GM23338 (cell line): ENCODE results near the gene ZBTB44. TPM values are rescaled to one million over a fixed set of nuclear protein-coding genes. Genes with fewer than 3 reads are reported as not detected.
"Not testable (repeated sequence)": the region's sequence is repeated elsewhere in the genome, so short reads cannot be mapped to it uniquely, and the experiment has no call there.

Experiments
- ATAC-seq: fragments of 200-7000 bp; cut with Tn5 transposase; 3 replicates; pipeline ENCODE4 v1.9.1; 2020
- DNase-seq: peaks from one replicate; pipeline ENCODE4 v3.0.0-alpha.2; 2015; ENCODE audit warnings: low spot score
- H2AFZ ChIP-seq: fragments of 200-600 bp; sonication (generic); 2 replicates; pipeline ENCODE4 v1.8.0; 2016; ENCODE audit warnings: antibody characterized with exemption, mild to moderate bottlenecking, moderate library complexity
- H3F3A ChIP-seq: fragments of 200-600 bp; sonication (generic); replicated peaks from 2 replicates; pipeline ENCODE4 v1.8.0; 2017; ENCODE audit warnings: antibody characterized with exemption, mixed run types, low read depth
- H3K27ac ChIP-seq: fragments of 200-600 bp; sonication (generic); 2 replicates; pipeline ENCODE4 v1.6.1; 2016; ENCODE audit warnings: low read depth
- H3K27me3 ChIP-seq: fragments of 200-600 bp; sonication (generic); 2 replicates; pipeline ENCODE4 v1.8.0; 2016; ENCODE audit warnings: mild to moderate bottlenecking, mixed run types, moderate library complexity; ENCODE audit not compliant: insufficient read depth
- H3K36me3 ChIP-seq: fragments of 200-600 bp; sonication (generic); 2 replicates; pipeline ENCODE4 v1.8.0; 2016; ENCODE audit warnings: mild to moderate bottlenecking; ENCODE audit not compliant: insufficient read depth
- H3K4me1 ChIP-seq: fragments of 200-600 bp; sonication (generic); 2 replicates; pipeline ENCODE4 v1.8.0; 2016; ENCODE audit warnings: mild to moderate bottlenecking, moderate library complexity; ENCODE audit not compliant: insufficient read depth
- H3K4me2 ChIP-seq: fragments of 200-600 bp; sonication (generic); 2 replicates; pipeline ENCODE4 v1.7.1; 2017; ENCODE audit warnings: mixed run types
- H3K4me3 ChIP-seq: fragments of 200-600 bp; sonication (generic); 2 replicates; pipeline ENCODE4 v1.6.1; 2016; ENCODE audit warnings: mixed run types
- H3K79me2 ChIP-seq: fragments of 200-600 bp; sonication (generic); replicated peaks from 2 replicates; pipeline ENCODE4 v1.8.0; 2017; ENCODE audit warnings: mild to moderate bottlenecking; ENCODE audit not compliant: insufficient read depth
- H3K9me2 ChIP-seq: fragments of 200-600 bp; sonication (generic); 2 replicates; pipeline ENCODE4 v1.8.0; 2017; ENCODE audit not compliant: insufficient read depth
- H4K20me1 ChIP-seq: fragments of 200-600 bp; sonication (generic); replicated peaks from 2 replicates; pipeline ENCODE4 v1.8.0; 2017; ENCODE audit warnings: mild to moderate bottlenecking; ENCODE audit not compliant: insufficient read depth
- H3K27ac Mint-ChIP-seq: 2 replicates; pipeline ENCODE4 v1.8.0; 2020; ENCODE audit warnings: inconsistent platforms, mild to moderate bottlenecking, moderate library complexity, mixed read lengths
- H3K27me3 Mint-ChIP-seq: 3 replicates; pipeline ENCODE4 v1.8.0; 2022; ENCODE audit warnings: low read depth, mild to moderate bottlenecking, moderate library complexity, mixed read lengths, inconsistent platforms; ENCODE audit not compliant: insufficient read depth, poor library complexity
- H3K36me3 Mint-ChIP-seq: 3 replicates; pipeline ENCODE4 v1.8.0; 2021; ENCODE audit warnings: low read depth, mild to moderate bottlenecking, inconsistent platforms, moderate library complexity, mixed read lengths
- H3K4me1 Mint-ChIP-seq: 3 replicates; pipeline ENCODE4 v1.8.0; 2020; ENCODE audit warnings: mild to moderate bottlenecking, inconsistent platforms, mixed read lengths
- H3K4me3 Mint-ChIP-seq: 3 replicates; pipeline ENCODE4 v1.8.0; 2021; ENCODE audit warnings: moderate library complexity, mild to moderate bottlenecking, inconsistent platforms, mixed read lengths
- H3K9me3 Mint-ChIP-seq: 3 replicates; pipeline ENCODE4 v1.8.0; 2020; ENCODE audit warnings: moderate library complexity, mild to moderate bottlenecking, inconsistent platforms, mixed read lengths
- CREB1 ChIP-seq: fragments of 250-450 bp; sonication (Bioruptor Pico); IDR thresholded peaks from 2 replicates; pipeline ENCODE4 v1.5.0; 2020; ENCODE audit warnings: low read depth, mild to moderate bottlenecking, moderate library complexity
- EZH2 ChIP-seq: fragments of 200-600 bp; sonication (generic); IDR thresholded peaks from one replicate; pipeline ENCODE4 v1.8.0; 2017; ENCODE audit warnings: antibody characterized with exemption, mild to moderate bottlenecking, low read depth; ENCODE audit not compliant: unreplicated experiment
- NANOG ChIP-seq: IDR thresholded peaks from 2 replicates; pipeline ENCODE4 v1.6.1; 2016; ENCODE audit warnings: antibody characterized with exemption, borderline replicate concordance
- ZNF331 ChIP-seq: fragments of 250-450 bp; sonication (Bioruptor Pico); IDR thresholded peaks from 2 replicates; pipeline ENCODE4 v1.5.0; 2020; ENCODE audit warnings: low read depth, mild to moderate bottlenecking, moderate library complexity
- polyA plus RNA-seq: library from polyadenylated mRNA; unstranded; fragments of >200 nt; fragmentation: Nextera tagmentation; extraction: Ambion mirVana; gene quantifications from 2 replicates; pipeline ENCODE4 v1.2.1, GENCODE V29; 2016
- total RNA-seq: library from RNA; depleted of rRNA; stranded (reverse); fragments of >200 nt; shearing (Covaris generic); gene quantifications from 2 replicates; pipeline ENCODE4 v1.2.3, GENCODE V29; 2014
- TF ChIP-seq, protein P1 (sequence below): fragments of 250-450 bp; sonication (Bioruptor Pico); IDR thresholded peaks from 2 replicates; pipeline ENCODE4 v1.5.0; 2020; ENCODE audit warnings: mild to moderate bottlenecking, moderate library complexity
- TF ChIP-seq, protein P2 (sequence below): IDR thresholded peaks from one replicate; pipeline ENCODE4 v1.6.1; 2018; ENCODE audit warnings: antibody characterized with exemption; ENCODE audit not compliant: unreplicated experiment

Gene ZBTB44
- total and polyA plus RNA-seq, 2 experiments from 2014 or later = 61.2 to 102 TPM

DNA sequence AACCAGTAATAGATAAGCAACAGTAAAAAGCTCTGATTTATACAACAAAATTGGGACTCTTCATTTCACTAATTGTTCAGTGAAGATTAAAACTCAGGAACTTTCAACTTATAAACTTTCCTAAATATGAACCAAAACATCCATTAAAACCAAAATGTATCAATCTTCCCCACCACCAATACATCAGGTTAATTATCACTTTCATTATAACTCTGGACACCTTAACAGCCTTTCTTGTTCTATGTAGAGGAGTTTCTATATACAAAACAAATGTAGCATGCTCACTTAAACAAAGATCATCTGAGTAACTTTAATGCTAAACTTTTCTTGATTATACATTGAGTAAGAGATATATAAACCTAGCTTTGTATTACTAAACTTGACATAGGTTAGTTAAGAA, 80.4 kb downstream of the ZBTB44 start (continued):
- TF ChIP-seq, protein P1, sequence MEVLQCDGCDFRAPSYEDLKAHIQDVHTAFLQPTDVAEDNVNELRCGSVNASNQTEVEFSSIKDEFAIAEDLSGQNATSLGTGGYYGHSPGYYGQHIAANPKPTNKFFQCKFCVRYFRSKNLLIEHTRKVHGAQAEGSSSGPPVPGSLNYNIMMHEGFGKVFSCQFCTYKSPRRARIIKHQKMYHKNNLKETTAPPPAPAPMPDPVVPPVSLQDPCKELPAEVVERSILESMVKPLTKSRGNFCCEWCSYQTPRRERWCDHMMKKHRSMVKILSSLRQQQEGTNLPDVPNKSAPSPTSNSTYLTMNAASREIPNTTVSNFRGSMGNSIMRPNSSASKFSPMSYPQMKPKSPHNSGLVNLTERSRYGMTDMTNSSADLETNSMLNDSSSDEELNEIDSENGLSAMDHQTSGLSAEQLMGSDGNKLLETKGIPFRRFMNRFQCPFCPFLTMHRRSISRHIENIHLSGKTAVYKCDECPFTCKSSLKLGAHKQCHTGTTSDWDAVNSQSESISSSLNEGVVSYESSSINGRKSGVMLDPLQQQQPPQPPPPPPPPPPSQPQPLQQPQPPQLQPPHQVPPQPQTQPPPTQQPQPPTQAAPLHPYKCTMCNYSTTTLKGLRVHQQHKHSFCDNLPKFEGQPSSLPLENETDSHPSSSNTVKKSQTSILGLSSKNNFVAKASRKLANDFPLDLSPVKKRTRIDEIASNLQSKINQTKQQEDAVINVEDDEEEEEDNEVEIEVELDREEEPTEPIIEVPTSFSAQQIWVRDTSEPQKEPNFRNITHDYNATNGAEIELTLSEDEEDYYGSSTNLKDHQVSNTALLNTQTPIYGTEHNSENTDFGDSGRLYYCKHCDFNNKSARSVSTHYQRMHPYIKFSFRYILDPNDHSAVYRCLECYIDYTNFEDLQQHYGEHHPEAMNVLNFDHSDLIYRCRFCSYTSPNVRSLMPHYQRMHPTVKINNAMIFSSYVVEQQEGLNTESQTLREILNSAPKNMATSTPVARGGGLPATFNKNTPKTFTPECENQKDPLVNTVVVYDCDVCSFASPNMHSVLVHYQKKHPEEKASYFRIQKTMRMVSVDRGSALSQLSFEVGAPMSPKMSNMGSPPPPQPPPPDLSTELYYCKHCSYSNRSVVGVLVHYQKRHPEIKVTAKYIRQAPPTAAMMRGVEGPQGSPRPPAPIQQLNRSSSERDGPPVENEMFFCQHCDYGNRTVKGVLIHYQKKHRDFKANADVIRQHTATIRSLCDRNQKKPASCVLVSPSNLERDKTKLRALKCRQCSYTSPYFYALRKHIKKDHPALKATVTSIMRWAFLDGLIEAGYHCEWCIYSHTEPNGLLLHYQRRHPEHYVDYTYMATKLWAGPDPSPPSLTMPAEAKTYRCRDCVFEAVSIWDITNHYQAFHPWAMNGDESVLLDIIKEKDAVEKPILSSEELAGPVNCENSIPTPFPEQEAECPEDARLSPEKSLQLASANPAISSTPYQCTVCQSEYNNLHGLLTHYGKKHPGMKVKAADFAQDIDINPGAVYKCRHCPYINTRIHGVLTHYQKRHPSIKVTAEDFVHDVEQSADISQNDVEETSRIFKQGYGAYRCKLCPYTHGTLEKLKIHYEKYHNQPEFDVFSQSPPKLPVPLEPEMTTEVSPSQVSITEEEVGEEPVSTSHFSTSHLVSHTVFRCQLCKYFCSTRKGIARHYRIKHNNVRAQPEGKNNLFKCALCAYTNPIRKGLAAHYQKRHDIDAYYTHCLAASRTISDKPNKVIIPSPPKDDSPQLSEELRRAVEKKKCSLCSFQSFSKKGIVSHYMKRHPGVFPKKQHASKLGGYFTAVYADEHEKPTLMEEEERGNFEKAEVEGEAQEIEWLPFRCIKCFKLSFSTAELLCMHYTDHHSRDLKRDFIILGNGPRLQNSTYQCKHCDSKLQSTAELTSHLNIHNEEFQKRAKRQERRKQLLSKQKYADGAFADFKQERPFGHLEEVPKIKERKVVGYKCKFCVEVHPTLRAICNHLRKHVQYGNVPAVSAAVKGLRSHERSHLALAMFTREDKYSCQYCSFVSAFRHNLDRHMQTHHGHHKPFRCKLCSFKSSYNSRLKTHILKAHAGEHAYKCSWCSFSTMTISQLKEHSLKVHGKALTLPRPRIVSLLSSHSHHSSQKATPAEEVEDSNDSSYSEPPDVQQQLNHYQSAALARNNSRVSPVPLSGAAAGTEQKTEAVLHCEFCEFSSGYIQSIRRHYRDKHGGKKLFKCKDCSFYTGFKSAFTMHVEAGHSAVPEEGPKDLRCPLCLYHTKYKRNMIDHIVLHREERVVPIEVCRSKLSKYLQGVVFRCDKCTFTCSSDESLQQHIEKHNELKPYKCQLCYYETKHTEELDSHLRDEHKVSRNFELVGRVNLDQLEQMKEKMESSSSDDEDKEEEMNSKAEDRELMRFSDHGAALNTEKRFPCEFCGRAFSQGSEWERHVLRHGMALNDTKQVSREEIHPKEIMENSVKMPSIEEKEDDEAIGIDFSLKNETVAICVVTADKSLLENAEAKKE (CRISPR knock-in tag) = no peak
- TF ChIP-seq CREB1 (CRISPR knock-in tag) (no peak), NANOG (no peak), EZH2 (no peak), ZNF331 (CRISPR knock-in tag) (no peak)
- TF ChIP-seq, protein P2, sequence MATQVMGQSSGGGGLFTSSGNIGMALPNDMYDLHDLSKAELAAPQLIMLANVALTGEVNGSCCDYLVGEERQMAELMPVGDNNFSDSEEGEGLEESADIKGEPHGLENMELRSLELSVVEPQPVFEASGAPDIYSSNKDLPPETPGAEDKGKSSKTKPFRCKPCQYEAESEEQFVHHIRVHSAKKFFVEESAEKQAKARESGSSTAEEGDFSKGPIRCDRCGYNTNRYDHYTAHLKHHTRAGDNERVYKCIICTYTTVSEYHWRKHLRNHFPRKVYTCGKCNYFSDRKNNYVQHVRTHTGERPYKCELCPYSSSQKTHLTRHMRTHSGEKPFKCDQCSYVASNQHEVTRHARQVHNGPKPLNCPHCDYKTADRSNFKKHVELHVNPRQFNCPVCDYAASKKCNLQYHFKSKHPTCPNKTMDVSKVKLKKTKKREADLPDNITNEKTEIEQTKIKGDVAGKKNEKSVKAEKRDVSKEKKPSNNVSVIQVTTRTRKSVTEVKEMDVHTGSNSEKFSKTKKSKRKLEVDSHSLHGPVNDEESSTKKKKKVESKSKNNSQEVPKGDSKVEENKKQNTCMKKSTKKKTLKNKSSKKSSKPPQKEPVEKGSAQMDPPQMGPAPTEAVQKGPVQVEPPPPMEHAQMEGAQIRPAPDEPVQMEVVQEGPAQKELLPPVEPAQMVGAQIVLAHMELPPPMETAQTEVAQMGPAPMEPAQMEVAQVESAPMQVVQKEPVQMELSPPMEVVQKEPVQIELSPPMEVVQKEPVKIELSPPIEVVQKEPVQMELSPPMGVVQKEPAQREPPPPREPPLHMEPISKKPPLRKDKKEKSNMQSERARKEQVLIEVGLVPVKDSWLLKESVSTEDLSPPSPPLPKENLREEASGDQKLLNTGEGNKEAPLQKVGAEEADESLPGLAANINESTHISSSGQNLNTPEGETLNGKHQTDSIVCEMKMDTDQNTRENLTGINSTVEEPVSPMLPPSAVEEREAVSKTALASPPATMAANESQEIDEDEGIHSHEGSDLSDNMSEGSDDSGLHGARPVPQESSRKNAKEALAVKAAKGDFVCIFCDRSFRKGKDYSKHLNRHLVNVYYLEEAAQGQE = no peak

DNA sequence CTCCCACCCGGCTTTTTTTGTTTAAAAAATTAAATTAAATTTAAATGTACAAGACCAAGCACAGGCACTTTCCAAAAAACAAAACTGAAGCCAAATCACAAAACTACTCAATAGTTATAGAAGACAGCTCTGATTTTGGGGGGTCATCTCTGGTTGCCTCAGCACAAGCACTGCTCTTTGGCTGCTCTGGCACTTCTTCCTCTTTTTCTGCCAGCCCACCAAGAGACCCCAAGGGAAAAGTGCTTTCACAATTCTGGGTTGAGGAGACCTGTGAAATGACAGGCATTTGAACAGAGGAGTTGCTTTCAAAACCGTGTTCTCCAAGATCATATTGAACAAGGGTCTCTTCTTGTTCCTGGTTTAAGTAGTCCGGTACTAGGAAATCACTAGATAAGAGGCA, 80.8 kb downstream of the ZBTB44 start:
- peaks cover 33% of the 10 kb centered on the region for H3K36me3 Mint-ChIP-seq
- not testable (repeated sequence) for H3K9me3 Mint-ChIP-seq, H3K27ac ChIP-seq, H3K27me3 ChIP-seq, H3K79me2 ChIP-seq, H3K4me3 ChIP-seq, H3K4me1 ChIP-seq, H3K27me3 Mint-ChIP-seq, H3K9me2 ChIP-seq, DNase-seq, H3K27ac Mint-ChIP-seq, H3K4me3 Mint-ChIP-seq, H3K4me1 Mint-ChIP-seq, H4K20me1 ChIP-seq, H3F3A ChIP-seq, H3K4me2 ChIP-seq, ATAC-seq, H2AFZ ChIP-seq
- H3K36me3 ChIP-seq = peaks cover 27% of the 10 kb centered on the region; the same call in 1 of the 2 replicates

DNA sequence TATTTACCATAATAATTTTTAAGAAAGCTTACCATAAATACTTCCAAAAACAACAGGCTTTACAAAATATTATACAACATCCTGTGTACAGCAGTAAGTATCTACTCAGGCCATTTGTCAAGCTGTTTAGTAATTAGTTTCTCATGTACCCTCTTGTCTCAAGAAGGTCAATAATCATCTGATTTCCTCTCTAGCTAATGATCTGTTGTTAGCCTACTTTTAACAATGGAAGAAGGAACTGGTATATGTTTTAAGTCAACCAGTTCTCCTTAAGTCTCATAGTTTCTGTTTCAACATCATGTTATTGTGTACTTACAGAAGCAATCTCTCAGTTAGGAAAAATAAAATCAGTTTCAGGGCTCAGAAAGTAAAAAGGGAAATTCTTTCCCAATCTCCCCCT, 81.2 kb downstream of the ZBTB44 start:
- H3K36me3 ChIP-seq = peaks cover 27% of the 10 kb centered on the region; the same call in 1 of the 2 replicates
- H3K4me3 Mint-ChIP-seq, DNase-seq, H3K27ac ChIP-seq, H3K79me2 ChIP-seq, H3K4me1 Mint-ChIP-seq, H3K4me2 ChIP-seq, H2AFZ ChIP-seq, H3K9me2 ChIP-seq, ATAC-seq, H3K27me3 Mint-ChIP-seq, H3K9me3 Mint-ChIP-seq, H3K4me3 ChIP-seq, H4K20me1 ChIP-seq, H3K4me1 ChIP-seq, H3K27ac Mint-ChIP-seq, H3F3A ChIP-seq, H3K27me3 ChIP-seq: not testable (repeated sequence)
- peaks cover 33% of the 10 kb centered on the region for H3K36me3 Mint-ChIP-seq
